H9 (cell line): ENCODE results near the gene FAM131C. TPM values are rescaled to one million over a fixed set of nuclear protein-coding genes. Genes with fewer than 3 reads are reported as not detected.

ENCODE experiments used
- DNase-seq: peaks from one replicate; pipeline ENCODE4 v3.0.0-alpha.2; 2017
- H2AFZ ChIP-seq: one replicate; pipeline ENCODE4 v1.6.1; 2013; ENCODE audit warnings: mild to moderate bottlenecking, low read length, control low read depth, moderate library complexity
- H2AK5ac ChIP-seq: 2 replicates; pipeline ENCODE4 v1.6.1; 2013; ENCODE audit warnings: low read length, control low read depth, mixed read lengths; ENCODE audit not compliant: insufficient read length
- H2BK120ac ChIP-seq: one replicate; pipeline ENCODE4 v1.6.1; 2013; ENCODE audit warnings: low read depth, mild to moderate bottlenecking, low read length, control low read depth, inconsistent platforms; ENCODE audit not compliant: poor library complexity, severe bottlenecking
- H2BK12ac ChIP-seq: 2 replicates; pipeline ENCODE4 v1.6.1; 2013; ENCODE audit warnings: low read length, control low read depth, mixed read lengths, low read depth; ENCODE audit not compliant: insufficient read length
- H2BK15ac ChIP-seq: 2 replicates; pipeline ENCODE4 v1.6.1; 2013; ENCODE audit warnings: low read depth, low read length, control low read depth
- H2BK20ac ChIP-seq: one replicate; pipeline ENCODE4 v1.6.1; 2013; ENCODE audit warnings: low read depth, mild to moderate bottlenecking, low read length, control low read depth, inconsistent platforms; ENCODE audit not compliant: poor library complexity, severe bottlenecking
- H2BK5ac ChIP-seq: 2 replicates; pipeline ENCODE4 v1.6.1; 2013; ENCODE audit warnings: low read length, control low read depth, mixed read lengths; ENCODE audit not compliant: insufficient read length
- H3K14ac ChIP-seq: 2 replicates; pipeline ENCODE4 v1.6.1; 2013; ENCODE audit warnings: low read length, control low read depth; ENCODE audit not compliant: insufficient read depth
- H3K18ac ChIP-seq: 2 replicates; pipeline ENCODE4 v1.6.1; 2013; ENCODE audit warnings: low read depth, mild to moderate bottlenecking, mixed read lengths, low read length, control low read depth; ENCODE audit not compliant: insufficient read length
- H3K23ac ChIP-seq: 2 replicates; pipeline ENCODE4 v1.6.1; 2013; ENCODE audit warnings: low read length, control low read depth, mixed read lengths, low read depth; ENCODE audit not compliant: insufficient read length
- H3K23me2 ChIP-seq: 2 replicates; pipeline ENCODE4 v1.6.1; 2013; ENCODE audit warnings: low read depth, mild to moderate bottlenecking, mixed read lengths, low read length, control low read depth; ENCODE audit not compliant: insufficient read length, poor library complexity, severe bottlenecking
- H3K27ac ChIP-seq: 2 replicates; pipeline ENCODE4 v1.5.1; 2013; ENCODE audit warnings: low read length, control low read depth, mixed read lengths, low read depth; ENCODE audit not compliant: insufficient read length
- H3K27me3 ChIP-seq: 2 replicates; pipeline ENCODE4 v1.6.1; 2013; ENCODE audit warnings: low read length, control low read depth, inconsistent platforms; ENCODE audit not compliant: insufficient read depth
- H3K4ac ChIP-seq: 2 replicates; pipeline ENCODE4 v1.6.1; 2013; ENCODE audit warnings: low read depth, mild to moderate bottlenecking, control low read depth, inconsistent platforms, low read length, moderate library complexity
- H3K4me1 ChIP-seq: 2 replicates; pipeline ENCODE4 v1.6.1; 2013; ENCODE audit warnings: low read length, control low read depth, inconsistent platforms; ENCODE audit not compliant: insufficient read depth
- H3K4me2 ChIP-seq: 2 replicates; pipeline ENCODE4 v1.6.1; 2013; ENCODE audit warnings: low read length, control low read depth, mixed read lengths; ENCODE audit not compliant: insufficient read length, insufficient read depth
- H3K56ac ChIP-seq: 2 replicates; pipeline ENCODE4 v1.6.1; 2013; ENCODE audit warnings: low read depth, mild to moderate bottlenecking, mixed read lengths, low read length, control low read depth; ENCODE audit not compliant: insufficient read length
- H3K79me1 ChIP-seq: 2 replicates; pipeline ENCODE4 v1.6.1; 2013; ENCODE audit warnings: low read depth, mild to moderate bottlenecking, moderate library complexity, low read length, control low read depth, inconsistent platforms; ENCODE audit not compliant: insufficient read depth, poor library complexity, severe bottlenecking
- H3K79me2 ChIP-seq: 2 replicates; pipeline ENCODE4 v1.6.1; 2013; ENCODE audit warnings: low read length, control low read depth, inconsistent platforms; ENCODE audit not compliant: insufficient read depth
- H3K9ac ChIP-seq: 2 replicates; pipeline ENCODE4 v1.6.1; 2013; ENCODE audit warnings: low read length, control low read depth, mixed read lengths; ENCODE audit not compliant: insufficient read length; ENCODE audit errors: extremely low read depth
- H3K9me3 ChIP-seq: one replicate; pipeline ENCODE4 v1.6.1; 2013; ENCODE audit warnings: low read depth, low read length, inconsistent platforms; ENCODE audit not compliant: control insufficient read depth
- H3T11ph ChIP-seq: one replicate; pipeline ENCODE4 v1.6.1; 2013; ENCODE audit warnings: mild to moderate bottlenecking, low read length, control low read depth, inconsistent platforms
- H4K20me1 ChIP-seq: one replicate; pipeline ENCODE4 v1.6.1; 2013; ENCODE audit not compliant: control insufficient read depth, insufficient read length, insufficient read depth
- H4K5ac ChIP-seq: 2 replicates; pipeline ENCODE4 v1.6.1; 2013; ENCODE audit warnings: low read depth, mild to moderate bottlenecking, mixed read lengths, low read length, control low read depth; ENCODE audit not compliant: insufficient read length
- H4K8ac ChIP-seq: replicated peaks from 2 replicates; pipeline ENCODE4 v1.6.1; 2013; ENCODE audit warnings: low read length, control low read depth, mixed read lengths, low read depth; ENCODE audit not compliant: insufficient read length
- H4K91ac ChIP-seq: 2 replicates; pipeline ENCODE4 v1.6.1; 2013; ENCODE audit warnings: low read depth, mild to moderate bottlenecking, moderate library complexity, mixed read lengths, low read length, control low read depth; ENCODE audit not compliant: insufficient read length
- H3K27ac Mint-ChIP-seq, 3 experiments: 2 replicates in 2 of 3; 3 replicates in 1 of 3; pipeline ENCODE4 v1.8.0; 2020 to 2021; ENCODE audit warnings: mixed read lengths in 3 of 3, mild to moderate bottlenecking in 1 of 3, moderate library complexity in 1 of 3
- H3K27me3 Mint-ChIP-seq: 2 replicates; pipeline ENCODE4 v1.8.0; 2021; ENCODE audit warnings: low read depth, mild to moderate bottlenecking, moderate library complexity, mixed read lengths
- H3K36me3 Mint-ChIP-seq, 3 experiments: 2 replicates in 2 of 3; 3 replicates in 1 of 3; pipeline ENCODE4 v1.8.0; 2020 to 2021; ENCODE audit warnings: low read depth in 3 of 3, mixed read lengths in 3 of 3; ENCODE audit not compliant: insufficient read depth in 1 of 3
- H3K4me1 Mint-ChIP-seq, 2 experiments: 2 replicates each; pipeline ENCODE4 v1.8.0; 2020; ENCODE audit warnings: mixed read lengths in 2 of 2
- H3K4me3 Mint-ChIP-seq, 2 experiments: 2 replicates in 1 of 2; 3 replicates in 1 of 2; pipeline ENCODE4 v1.8.0; 2020 to 2021; ENCODE audit warnings: mild to moderate bottlenecking in 2 of 2, mixed read lengths in 2 of 2, moderate library complexity in 1 of 2
- H3K9me3 Mint-ChIP-seq, 2 experiments: 2 replicates in 1 of 2; 3 replicates in 1 of 2; pipeline ENCODE4 v1.8.0; 2020; ENCODE audit warnings: mild to moderate bottlenecking in 2 of 2, mixed read lengths in 2 of 2, moderate library complexity in 1 of 2
- WGBS: extraction: QIAGEN DNeasy Blood & Tissue Kit; methylation state at CpG from one replicate; pipeline ENCODE4 v1.1.7; 2013; ENCODE audit warnings: missing lambda C conversion rate, low lambda C conversion rate, mixed read lengths; ENCODE audit not compliant: insufficient read length; ENCODE audit errors: extremely low coverage; 5-methylcytosine and 5-hydroxymethylcytosine counted together
- total RNA-seq: library from RNA; stranded (reverse); gene quantifications from 2 replicates; pipeline ENCODE4 v1.2.1, GENCODE V29; 2021
- TF ChIP-seq, protein P1 (sequence below): fragments of 200-600 bp; sonication (generic); conservative IDR thresholded peaks from 3 replicates; pipeline ENCODE4 v1.8.0; 2021; ENCODE audit warnings: antibody characterized with exemption, mild to moderate bottlenecking

FAM131C gene
- total RNA-seq, 1 experiment from 2014 or later: 0.61 TPM

GRCh38 chr1:16019644-16020277 is 53.7 kb downstream of the FAM131C start:
- Histone ChIP-seq H2BK120ac (no peak overlapping the region), H2BK12ac (no peak overlapping the region), H2BK20ac (no peak overlapping the region), H4K5ac (no peak overlapping the region), H3K9me3 (no peaks in the 10 kb centered on the region), H3K79me1 (no peaks in the 10 kb centered on the region), H4K8ac (no peak overlapping the region), H3K23me2 (no peaks in the 10 kb centered on the region), H3K27ac (no peak overlapping the region), H3K4me2 (no peak overlapping the region), H3K23ac (no peak overlapping the region), H3K4ac (no peak overlapping the region), H3K4me1 (no peaks in the 10 kb centered on the region), H3K79me2 (no peaks in the 10 kb centered on the region), H4K20me1 (no peaks in the 10 kb centered on the region), H2BK5ac (no peak overlapping the region), H3K14ac (no peak overlapping the region), H2BK15ac (no peak overlapping the region), H4K91ac (no peak overlapping the region), H3K27me3 (no peaks in the 10 kb centered on the region), H3T11ph (no peak overlapping the region), H3K9ac (no peak overlapping the region), H2AFZ (no peak overlapping the region), H2AK5ac (no peak overlapping the region), H3K18ac (no peak overlapping the region), H3K56ac (no peak overlapping the region)
- peaks cover 47% of the 10 kb centered on the region for H3K27me3 Mint-ChIP-seq
- no peak overlapping the region for H3K4me3 Mint-ChIP-seq
- DNase-seq: no peak
- no CpG with 5 or more reads among the region's 9 CpGs for WGBS
- H3K27ac Mint-ChIP-seq: no peak overlapping the region
- H3K4me1 Mint-ChIP-seq: peaks cover 11 to 38% of the 10 kb centered on the region in 2 experiments
- H3K9me3 Mint-ChIP-seq: no peaks in the 10 kb centered on the region
- TF ChIP-seq, protein P1, sequence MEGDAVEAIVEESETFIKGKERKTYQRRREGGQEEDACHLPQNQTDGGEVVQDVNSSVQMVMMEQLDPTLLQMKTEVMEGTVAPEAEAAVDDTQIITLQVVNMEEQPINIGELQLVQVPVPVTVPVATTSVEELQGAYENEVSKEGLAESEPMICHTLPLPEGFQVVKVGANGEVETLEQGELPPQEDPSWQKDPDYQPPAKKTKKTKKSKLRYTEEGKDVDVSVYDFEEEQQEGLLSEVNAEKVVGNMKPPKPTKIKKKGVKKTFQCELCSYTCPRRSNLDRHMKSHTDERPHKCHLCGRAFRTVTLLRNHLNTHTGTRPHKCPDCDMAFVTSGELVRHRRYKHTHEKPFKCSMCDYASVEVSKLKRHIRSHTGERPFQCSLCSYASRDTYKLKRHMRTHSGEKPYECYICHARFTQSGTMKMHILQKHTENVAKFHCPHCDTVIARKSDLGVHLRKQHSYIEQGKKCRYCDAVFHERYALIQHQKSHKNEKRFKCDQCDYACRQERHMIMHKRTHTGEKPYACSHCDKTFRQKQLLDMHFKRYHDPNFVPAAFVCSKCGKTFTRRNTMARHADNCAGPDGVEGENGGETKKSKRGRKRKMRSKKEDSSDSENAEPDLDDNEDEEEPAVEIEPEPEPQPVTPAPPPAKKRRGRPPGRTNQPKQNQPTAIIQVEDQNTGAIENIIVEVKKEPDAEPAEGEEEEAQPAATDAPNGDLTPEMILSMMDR: no peak
- no peaks in the 10 kb centered on the region for H3K36me3 Mint-ChIP-seq
